Caco-2 (cell line): ENCODE results near the gene HBP1. TPM values are rescaled to one million over a fixed set of nuclear protein-coding genes. Genes with fewer than 3 reads are reported as not detected.
A peak's percentile ranks its signal among the peaks of the same experiment; 100 is the strongest.

Experiments used
- BruUV-seq: library from RNA; stranded (reverse); fragments of 400-500 nt; replicated peaks from 2 replicates; lab custom pipeline; 2021; lab: Mats Ljungman, UMichigan
- CTCF ChIA-PET: fragments of 300-600 bp; sonication (Branson Sonifier 250); formaldehyde crosslinking; loops from one replicate; lab custom pipeline; 2022; ENCODE audit warnings: antibody characterized with exemption; lab: Charles Lee
- POLR2A ChIA-PET: fragments of 300-600 bp; sonication (Branson Sonifier 250); formaldehyde crosslinking; loops from one replicate; lab custom pipeline; 2022; ENCODE audit warnings: antibody characterized with exemption; lab: Charles Lee
- DNase-seq, 2 experiments: peaks; one replicate each; pipeline versions ENCODE4 v3.0.0 to v3.0.0-alpha.2; 2020 to 2022
- H3K27me3 ChIP-seq: replicated peaks from 2 replicates; pipeline ENCODE4 v1.6.0; 2011; ENCODE audit warnings: low read length; ENCODE audit not compliant: control insufficient read depth, insufficient read depth
- H3K36me3 ChIP-seq: 2 replicates; pipeline ENCODE4 v1.5.1; 2011; ENCODE audit warnings: low read length; ENCODE audit not compliant: control insufficient read depth, insufficient read depth
- H3K4me1 ChIP-seq: fragments of 250-450 bp; sonication (Bioruptor Pico); 2 replicates; pipeline ENCODE4 v1.5.1; 2020; ENCODE audit warnings: mild to moderate bottlenecking
- H3K4me3 ChIP-seq: 2 replicates; pipeline ENCODE4 v1.5.1; 2011; ENCODE audit warnings: low read depth, mild to moderate bottlenecking, control low read depth, low read length
- H3K9me3 ChIP-seq: fragments of 250-450 bp; sonication (Bioruptor Pico); 2 replicates; pipeline ENCODE4 v1.5.1; 2020; ENCODE audit warnings: mild to moderate bottlenecking, moderate library complexity
- H3K27ac Mint-ChIP-seq: one replicate; pipeline ENCODE4 v1.8.0; 2022; ENCODE audit warnings: mixed read lengths; ENCODE audit not compliant: unreplicated experiment
- H3K27me3 Mint-ChIP-seq: one replicate; pipeline ENCODE4 v1.8.0; 2022; ENCODE audit warnings: mixed read lengths; ENCODE audit not compliant: insufficient read depth, unreplicated experiment
- H3K36me3 Mint-ChIP-seq: one replicate; pipeline ENCODE4 v1.8.0; 2022; ENCODE audit warnings: mild to moderate bottlenecking, mixed read lengths; ENCODE audit not compliant: insufficient read depth, unreplicated experiment
- H3K4me1 Mint-ChIP-seq: one replicate; pipeline ENCODE4 v1.8.0; 2022; ENCODE audit warnings: low read depth, mixed read lengths; ENCODE audit not compliant: unreplicated experiment
- H3K4me3 Mint-ChIP-seq: one replicate; pipeline ENCODE4 v1.8.0; 2022; ENCODE audit warnings: mild to moderate bottlenecking, moderate library complexity, mixed read lengths; ENCODE audit not compliant: unreplicated experiment
- H3K9me3 Mint-ChIP-seq: one replicate; pipeline ENCODE4 v1.8.0; 2022; ENCODE audit warnings: mixed read lengths; ENCODE audit not compliant: unreplicated experiment
- CTCF ChIP-seq, 2 experiments: fragments of 200-600 bp in 1 of 2; IDR thresholded peaks; 1 replicate in 1 of 2; 2 replicates in 1 of 2; pipeline versions ENCODE4 v1.5.1 to v1.8.0; 2011 to 2022; ENCODE audit warnings: antibody characterized with exemption in 1 of 2, control low read depth in 1 of 2, inconsistent platforms in 1 of 2, low read depth in 1 of 2, low read length in 1 of 2, mild to moderate bottlenecking in 1 of 2, moderate library complexity in 1 of 2; ENCODE audit not compliant: insufficient read depth in 1 of 2, severe bottlenecking in 1 of 2, unreplicated experiment in 1 of 2
- intact Hi-C: fragments of 100-400 bp; cut with micrococcal nuclease; formaldehyde crosslinking; loops from one replicate; pipeline ENCODE4 v1.10.0; 2022; ENCODE audit not compliant: unreplicated experiment
- total RNA-seq: library from RNA; stranded (reverse); gene quantifications from 2 replicates; pipeline ENCODE4 v1.2.3, GENCODE V29; 2022

The HBP1 gene
- total RNA-seq, 1 experiment from 2014 or later: 24.2 TPM

- BruUV-seq: no TSS peak
- Histone ChIP-seq H3K27me3 (no peaks in the 10 kb centered on the region), H3K4me1 (no peaks in the 10 kb centered on the region), H3K36me3 (no peaks in the 10 kb centered on the region), H3K4me3 (no peak overlapping the region), H3K9me3 (no peaks in the 10 kb centered on the region)
- no peaks in the 10 kb centered on the region for H3K36me3 Mint-ChIP-seq
- no peak for TF ChIP-seq CTCF (IDR thresholded peaks at IDR 0.05; ENCODE audit: insufficient read depth in 1 of 2, low read depth in 1 of 2, low read length in 1 of 2, severe bottlenecking in 1 of 2, unreplicated experiment in 1 of 2)
- H3K27me3 Mint-ChIP-seq: no peaks in the 10 kb centered on the region
- POLR2A ChIA-PET: no interaction called here
- CTCF ChIA-PET: interaction anchor here (0.8 to 1.4 kb wide), 3 partner anchors 17 to 202 kb away, joined by 3 to 6 read pairs (median 3); partner anchors contain the start of gene HBP1
- no peak overlapping the region for H3K4me3 Mint-ChIP-seq
- H3K9me3 Mint-ChIP-seq: no peaks in the 10 kb centered on the region
- no peak overlapping the region for H3K27ac Mint-ChIP-seq
- DNase-seq: no peak
- intact Hi-C loops: loop anchor here (1.0 to 10.0 kb wide), 2 partner anchors 203 to 725 kb away; no protein-coding TSS in a partner anchor
- H3K4me1 Mint-ChIP-seq: peaks cover 7% of the 10 kb centered on the region
Measured at GRCh38 chr7:107149863-107150262, 18.9 kb upstream of the HBP1 start.

GRCh38 chr7:107150375-107151073 is 18.3 kb upstream of the HBP1 start:
- H3K4me3 Mint-ChIP-seq: no peak overlapping the region
- intact Hi-C loops: loop anchor here (1.0 kb wide), 1 partner anchor 203 kb away; no protein-coding TSS in a partner anchor

GRCh38 chr7:107151538-107151937 is 17.3 kb upstream of the HBP1 start:
- ChIA-PET CTCF (interaction anchor here (2.1 kb wide), 1 partner anchor 18 kb away, joined by 12 read pairs; the partner anchor contains the start of gene HBP1), POLR2A (interaction anchor here (1.0 kb wide), 1 partner anchor 17 kb away, joined by 7 read pairs; the partner anchor contains the start of gene HBP1)
- H3K36me3 ChIP-seq: no peaks in the 10 kb centered on the region
- H3K27ac Mint-ChIP-seq: no peak overlapping the region
- no peak for TF ChIP-seq CTCF (IDR thresholded peaks at IDR 0.05; ENCODE audit: insufficient read depth in 1 of 2, low read depth in 1 of 2, low read length in 1 of 2, severe bottlenecking in 1 of 2, unreplicated experiment in 1 of 2)
- no peaks in the 10 kb centered on the region for H3K4me1 ChIP-seq
- DNase-seq: no peak
- BruUV-seq: no TSS peak
- intact Hi-C loops: no loop called here
- no peak overlapping the region for H3K4me3 ChIP-seq
- H3K27me3 ChIP-seq: no peaks in the 10 kb centered on the region
- H3K9me3 ChIP-seq: no peaks in the 10 kb centered on the region
- H3K9me3 Mint-ChIP-seq: no peaks in the 10 kb centered on the region
- H3K4me1 Mint-ChIP-seq: peaks cover 7% of the 10 kb centered on the region
- H3K36me3 Mint-ChIP-seq: no peaks in the 10 kb centered on the region
- no peaks in the 10 kb centered on the region for H3K27me3 Mint-ChIP-seq
- no peak overlapping the region for H3K4me3 Mint-ChIP-seq

More at GRCh38 chr7:107150375-107151073, 18.3 kb upstream of the HBP1 start:
- ChIA-PET CTCF (interaction anchor here (0.7 to 1.4 kb wide), 4 partner anchors 16 to 203 kb away, joined by 3 to 6 read pairs (median 3); partner anchors contain the start of gene HBP1), POLR2A (no interaction called here)
- H3K9me3 Mint-ChIP-seq: no peaks in the 10 kb centered on the region
- Histone ChIP-seq H3K36me3 (no peaks in the 10 kb centered on the region), H3K27me3 (no peaks in the 10 kb centered on the region), H3K9me3 (no peaks in the 10 kb centered on the region), H3K4me3 (no peak overlapping the region), H3K4me1 (no peaks in the 10 kb centered on the region)
- H3K27me3 Mint-ChIP-seq: no peaks in the 10 kb centered on the region
- peak; percentile 53 to 63 for DNase-seq
- peak; percentile 62 to 81 for TF ChIP-seq CTCF (IDR thresholded peaks at IDR 0.05; ENCODE audit: insufficient read depth in 1 of 2, low read depth in 1 of 2, low read length in 1 of 2, severe bottlenecking in 1 of 2, unreplicated experiment in 1 of 2)
- H3K4me1 Mint-ChIP-seq: peaks cover 7% of the 10 kb centered on the region
- no peak overlapping the region for H3K27ac Mint-ChIP-seq
- BruUV-seq: no TSS peak
- no peaks in the 10 kb centered on the region for H3K36me3 Mint-ChIP-seq
